Calu3 (cell line): ENCODE data around the gene ENPP1. TPM values are rescaled to one million over a fixed set of nuclear protein-coding genes. Genes with fewer than 3 reads are reported as not detected.

Experiments
- BruUV-seq: library from RNA; stranded (reverse); fragments of 400-500 nt; replicated peaks from 2 replicates; lab custom pipeline; 2021; lab: Mats Ljungman, UMichigan
- CTCF ChIA-PET: fragments of 300-600 bp; sonication (Branson Sonifier 250); formaldehyde crosslinking; loops from one replicate; lab custom pipeline; 2022; ENCODE audit warnings: antibody characterized with exemption; lab: Charles Lee
- DNase-seq: peaks from one replicate; pipeline ENCODE4 v3.0.0; 2022
- H3K27ac Mint-ChIP-seq: one replicate; pipeline ENCODE4 v1.8.0; 2022; ENCODE audit warnings: mixed read lengths; ENCODE audit not compliant: unreplicated experiment
- H3K27me3 Mint-ChIP-seq: one replicate; pipeline ENCODE4 v1.8.0; 2022; ENCODE audit warnings: mixed read lengths; ENCODE audit not compliant: unreplicated experiment
- H3K36me3 Mint-ChIP-seq: one replicate; pipeline ENCODE4 v1.8.0; 2022; ENCODE audit warnings: mild to moderate bottlenecking, moderate library complexity, mixed read lengths; ENCODE audit not compliant: insufficient read depth, unreplicated experiment
- H3K4me1 Mint-ChIP-seq: one replicate; pipeline ENCODE4 v1.8.0; 2022; ENCODE audit warnings: mild to moderate bottlenecking, low read depth, mixed read lengths; ENCODE audit not compliant: unreplicated experiment
- H3K4me3 Mint-ChIP-seq: one replicate; pipeline ENCODE4 v1.8.0; 2022; ENCODE audit warnings: mild to moderate bottlenecking, low read depth, moderate library complexity, mixed read lengths; ENCODE audit not compliant: unreplicated experiment
- H3K9me3 Mint-ChIP-seq: one replicate; pipeline ENCODE4 v1.8.0; 2022; ENCODE audit warnings: low read depth, mixed read lengths; ENCODE audit not compliant: unreplicated experiment
- intact Hi-C: fragments of 100-400 bp; cut with micrococcal nuclease; formaldehyde crosslinking; loops from one replicate; pipeline ENCODE4 v1.10.0; 2022; ENCODE audit not compliant: unreplicated experiment
- total RNA-seq: library from RNA; stranded (reverse); gene quantifications from 2 replicates; pipeline ENCODE4 v1.2.3, GENCODE V29; 2022
- TF ChIP-seq, protein P1 (sequence below): fragments of 200-600 bp; IDR thresholded peaks from one replicate; pipeline ENCODE4 v1.8.0; 2022; ENCODE audit warnings: antibody characterized with exemption; ENCODE audit not compliant: unreplicated experiment

Gene ENPP1
- total RNA-seq, 1 experiment from 2014 or later, result 7.7 TPM

DNA sequence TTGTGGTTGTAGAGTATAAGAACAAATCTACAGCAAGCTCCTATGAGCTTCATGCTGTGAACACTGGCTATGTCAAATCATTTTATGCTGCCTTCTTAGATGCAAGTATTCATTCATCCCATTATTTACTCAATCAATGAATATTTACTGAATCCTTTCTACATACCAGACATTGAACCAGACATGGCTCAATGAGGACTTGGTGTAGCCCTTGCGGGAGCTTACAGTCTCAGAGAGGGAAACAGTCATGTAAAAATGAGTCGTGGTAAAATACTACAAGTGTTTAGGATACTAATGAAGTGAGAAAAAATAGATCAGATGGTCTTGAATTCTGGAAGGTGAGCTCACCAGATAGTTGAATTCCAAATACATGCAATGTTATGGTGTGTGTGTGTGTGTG lies 44.8 kb upstream of the ENPP1 start:
- intact Hi-C loops, result no loop called here
- no peaks in the 10 kb centered on the region for H3K4me1 Mint-ChIP-seq
- no peaks in the 10 kb centered on the region for H3K9me3 Mint-ChIP-seq
- no peak overlapping the region for H3K27ac Mint-ChIP-seq
- TF ChIP-seq, protein P1, sequence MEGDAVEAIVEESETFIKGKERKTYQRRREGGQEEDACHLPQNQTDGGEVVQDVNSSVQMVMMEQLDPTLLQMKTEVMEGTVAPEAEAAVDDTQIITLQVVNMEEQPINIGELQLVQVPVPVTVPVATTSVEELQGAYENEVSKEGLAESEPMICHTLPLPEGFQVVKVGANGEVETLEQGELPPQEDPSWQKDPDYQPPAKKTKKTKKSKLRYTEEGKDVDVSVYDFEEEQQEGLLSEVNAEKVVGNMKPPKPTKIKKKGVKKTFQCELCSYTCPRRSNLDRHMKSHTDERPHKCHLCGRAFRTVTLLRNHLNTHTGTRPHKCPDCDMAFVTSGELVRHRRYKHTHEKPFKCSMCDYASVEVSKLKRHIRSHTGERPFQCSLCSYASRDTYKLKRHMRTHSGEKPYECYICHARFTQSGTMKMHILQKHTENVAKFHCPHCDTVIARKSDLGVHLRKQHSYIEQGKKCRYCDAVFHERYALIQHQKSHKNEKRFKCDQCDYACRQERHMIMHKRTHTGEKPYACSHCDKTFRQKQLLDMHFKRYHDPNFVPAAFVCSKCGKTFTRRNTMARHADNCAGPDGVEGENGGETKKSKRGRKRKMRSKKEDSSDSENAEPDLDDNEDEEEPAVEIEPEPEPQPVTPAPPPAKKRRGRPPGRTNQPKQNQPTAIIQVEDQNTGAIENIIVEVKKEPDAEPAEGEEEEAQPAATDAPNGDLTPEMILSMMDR, result no peak
- no TSS peak for BruUV-seq
- no peak overlapping the region for H3K4me3 Mint-ChIP-seq
- no peak for DNase-seq
- H3K36me3 Mint-ChIP-seq, result no peaks in the 10 kb centered on the region
- peaks cover 23% of the 10 kb centered on the region for H3K27me3 Mint-ChIP-seq
- CTCF ChIA-PET, result interaction anchor here (0.6 kb wide), 1 partner anchor 67 kb away, joined by 3 read pairs; no protein-coding TSS in a partner anchor

DNA sequence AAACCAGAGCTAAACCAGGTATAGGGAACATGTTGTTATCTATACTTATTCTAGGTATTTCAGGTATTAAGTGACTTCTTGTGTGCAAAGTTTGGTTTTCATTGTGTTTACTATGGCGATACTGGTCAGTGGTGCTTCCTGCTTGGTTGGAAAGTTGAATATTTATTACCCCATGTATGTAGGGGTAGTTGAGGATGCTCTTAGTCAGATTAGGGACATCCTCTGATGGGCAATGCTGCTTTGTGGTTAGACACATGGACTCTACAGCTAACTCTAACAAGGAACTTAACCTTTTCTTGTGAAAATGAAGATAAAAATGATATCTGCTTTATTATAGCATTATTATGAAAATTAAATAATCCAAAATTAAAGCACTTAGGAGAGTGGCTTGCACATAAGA lies 44.1 kb upstream of the ENPP1 start:
- DNase-seq, result no peak
- H3K27ac Mint-ChIP-seq, result no peak overlapping the region
- CTCF ChIA-PET, result no interaction called here
- no peaks in the 10 kb centered on the region for H3K36me3 Mint-ChIP-seq
- intact Hi-C loops, result no loop called here
- H3K4me3 Mint-ChIP-seq, result no peak overlapping the region
- TF ChIP-seq, protein P1, result no peak
- H3K27me3 Mint-ChIP-seq, result peaks cover 30% of the 10 kb centered on the region
- BruUV-seq, result no TSS peak
- H3K4me1 Mint-ChIP-seq, result no peaks in the 10 kb centered on the region
- H3K9me3 Mint-ChIP-seq, result no peaks in the 10 kb centered on the region

GRCh38 chr6:131764350-131764749 lies 43.5 kb upstream of the ENPP1 start:
- no peak for DNase-seq
- BruUV-seq, result no TSS peak
- Mint-ChIP-seq H3K27me3 (peaks cover 36% of the 10 kb centered on the region), H3K4me1 (no peaks in the 10 kb centered on the region), H3K9me3 (no peaks in the 10 kb centered on the region), H3K4me3 (no peak overlapping the region), H3K27ac (no peak overlapping the region), H3K36me3 (no peaks in the 10 kb centered on the region)
- CTCF ChIA-PET, result no interaction called here
- intact Hi-C loops, result no loop called here
- TF ChIP-seq, protein P1, result no peak

DNA sequence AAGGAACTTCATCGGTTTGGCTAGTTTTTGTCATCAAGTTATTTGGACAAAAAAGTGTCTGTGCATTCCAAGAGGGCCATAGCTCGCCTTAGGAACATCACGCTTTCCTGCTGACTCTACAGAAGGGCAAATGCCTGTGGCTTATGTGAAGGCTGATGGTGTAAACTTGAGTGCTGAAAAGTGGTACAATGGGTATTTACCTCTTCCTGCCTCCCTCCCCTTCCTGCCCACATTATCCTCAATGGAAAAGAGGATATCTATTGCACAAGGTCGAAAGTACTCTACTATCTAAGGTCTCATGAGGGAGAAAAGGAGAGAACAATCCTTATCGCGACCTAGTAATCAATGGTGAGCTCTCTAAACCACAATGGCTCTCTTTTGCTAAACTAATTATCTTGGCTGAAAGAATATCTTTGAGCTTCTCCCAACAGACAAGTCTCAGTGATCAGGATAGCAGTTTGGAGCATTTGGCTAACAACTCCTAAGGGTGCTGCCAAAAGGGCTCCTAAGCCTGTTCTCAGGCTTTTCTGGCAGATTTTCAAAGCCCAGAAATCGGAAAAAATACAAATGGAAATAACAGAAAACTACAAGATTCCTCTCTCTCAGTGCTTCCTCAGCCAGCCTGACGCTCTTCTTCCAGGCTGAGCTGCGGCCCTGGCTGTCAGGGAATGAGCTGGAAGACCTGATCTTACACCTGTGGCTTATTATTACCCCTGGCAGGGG lies 42.6 kb upstream of the ENPP1 start:
- H3K9me3 Mint-ChIP-seq, result no peaks in the 10 kb centered on the region

More for the DNA sequence above, 42.6 kb upstream of the ENPP1 start:
- Mint-ChIP-seq H3K36me3 (no peaks in the 10 kb centered on the region), H3K4me3 (no peak overlapping the region), H3K27me3 (peaks cover 45% of the 10 kb centered on the region), H3K27ac (no peak overlapping the region), H3K4me1 (no peaks in the 10 kb centered on the region)
- no peak for DNase-seq
- intact Hi-C loops, result no loop called here
- TF ChIP-seq, protein P1, result no peak
- CTCF ChIA-PET, result interaction anchor here (1.3 kb wide), 1 partner anchor 10 kb away, joined by 3 read pairs; no protein-coding TSS in a partner anchor
- no TSS peak for BruUV-seq
